ENCODE data around the gene POU1F1. TPM values are rescaled to one million over a fixed set of nuclear protein-coding genes. Genes with fewer than 3 reads are reported as not detected.

POU1F1 gene, protein sequence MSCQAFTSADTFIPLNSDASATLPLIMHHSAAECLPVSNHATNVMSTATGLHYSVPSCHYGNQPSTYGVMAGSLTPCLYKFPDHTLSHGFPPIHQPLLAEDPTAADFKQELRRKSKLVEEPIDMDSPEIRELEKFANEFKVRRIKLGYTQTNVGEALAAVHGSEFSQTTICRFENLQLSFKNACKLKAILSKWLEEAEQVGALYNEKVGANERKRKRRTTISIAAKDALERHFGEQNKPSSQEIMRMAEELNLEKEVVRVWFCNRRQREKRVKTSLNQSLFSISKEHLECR
- not detected for polyA plus RNA-seq (2013, experiment 1 of 2)
- not detected for polyA plus RNA-seq (2013, experiment 2 of 2)

DNA sequence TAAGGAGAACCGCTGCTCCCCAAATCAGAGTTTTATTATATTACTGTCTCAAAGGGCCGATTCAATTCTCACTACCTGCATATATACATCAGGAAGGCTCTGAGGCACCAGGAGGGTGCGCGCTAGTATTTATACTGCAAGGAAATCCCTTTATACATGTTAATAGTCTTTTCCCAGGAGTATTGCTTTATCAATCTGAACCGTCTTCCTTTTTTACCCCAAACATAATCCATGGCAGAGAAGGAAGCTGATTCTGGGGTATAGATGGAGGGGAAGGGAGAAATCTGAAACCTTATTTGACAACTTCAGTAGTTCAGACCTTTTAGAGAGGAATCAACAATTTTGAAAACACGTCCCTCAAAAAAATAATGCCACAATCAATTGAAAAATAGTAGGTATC, at the start of gene POU1F1:
Gene POU1F1 (minus strand): TSS at position 101 of the 400 bp plus-strand sequence. CDS start 122 bp downstream, outside the sequence.
- Histone ChIP-seq H3K79me1 (ENCODE audit: low read length) (no peaks in the 10 kb centered on the region), H3K23ac (ENCODE audit: low read length) (no peak within 1 kb of the TSS), H2BK5ac (ENCODE audit: low read length) (no peak within 1 kb of the TSS), H3K4me3 (ENCODE audit: low read length) (no peak within 1 kb of the TSS), H3K4ac (ENCODE audit: low read depth, low read length) (no peak within 1 kb of the TSS), H3K18ac (ENCODE audit: low read length) (no peak within 1 kb of the TSS), H3K36me3 (ENCODE audit: control insufficient read depth, insufficient read depth, low read length) (no peaks in the 10 kb centered on the region), H3K4me1 (ENCODE audit: control insufficient read depth, low read depth, low read length) (no peaks in the 10 kb centered on the region), H4K8ac (ENCODE audit: low read depth, low read length) (no peak within 1 kb of the TSS), H2BK120ac (ENCODE audit: low read depth, low read length) (no peak within 1 kb of the TSS), H3K56ac (ENCODE audit: low read length) (no peak within 1 kb of the TSS), H3K27ac (ENCODE audit: low read depth, low read length) (no peak within 1 kb of the TSS), H3K9ac (ENCODE audit: low read length) (no peak within 1 kb of the TSS), H4K5ac (ENCODE audit: low read length) (no peak within 1 kb of the TSS), H3K4me2 (ENCODE audit: low read length) (no peak within 1 kb of the TSS), H3K27me3 (ENCODE audit: insufficient read depth, low read length, poor library complexity) (no peaks in the 10 kb centered on the region), H2AK5ac (ENCODE audit: low read length) (no peak within 1 kb of the TSS), H3K79me2 (ENCODE audit: control insufficient read depth, insufficient read depth, low read length) (no peaks in the 10 kb centered on the region), H2BK15ac (replicated peaks; ENCODE audit: low read depth) (no peak within 1 kb of the TSS)
- WGBS (ENCODE audit: extremely low coverage, insufficient coverage, low lambda C conversion rate) = no CpG with 5 or more reads among the region's 6 CpGs
- no peak for DNase-seq

DNA sequence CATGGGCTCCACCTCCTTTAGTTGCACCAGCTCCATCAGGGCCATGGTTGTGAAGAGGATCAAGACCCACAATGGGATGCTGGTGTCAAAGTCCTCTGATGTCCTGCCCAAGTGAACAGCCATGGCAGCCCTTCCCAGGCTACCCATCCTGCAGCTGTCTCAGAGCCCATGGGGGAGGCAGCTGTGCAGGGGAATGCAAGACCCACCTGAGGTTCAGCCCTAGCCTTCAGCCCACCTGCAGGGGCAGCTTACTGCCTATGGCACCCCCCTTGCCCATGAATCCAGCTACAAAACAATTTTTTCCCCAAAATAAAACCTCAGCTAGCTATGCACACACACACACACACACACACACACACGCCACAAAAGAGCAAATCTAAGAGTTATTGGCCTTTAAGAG, 48.2 kb upstream of the POU1F1 start:
- H4K8ac ChIP-seq (ENCODE audit: low read depth, low read length) = no peak overlapping the region
- no peak for DNase-seq
- no peaks in the 10 kb centered on the region for H3K27me3 ChIP-seq (ENCODE audit: insufficient read depth, low read length, poor library complexity)
- H2BK5ac ChIP-seq (ENCODE audit: low read length) = no peak overlapping the region
- no peak overlapping the region for H2AK5ac ChIP-seq (ENCODE audit: low read length)
- H4K5ac ChIP-seq (ENCODE audit: low read length) = no peak overlapping the region
- H2BK120ac ChIP-seq (ENCODE audit: low read depth, low read length) = no peak overlapping the region
- H3K79me1 ChIP-seq (ENCODE audit: low read length) = no peaks in the 10 kb centered on the region
- H3K27ac ChIP-seq (ENCODE audit: low read depth, low read length) = no peak overlapping the region
- WGBS (ENCODE audit: extremely low coverage, insufficient coverage, low lambda C conversion rate) = no CpG with 5 or more reads among the region's 1 CpG
- H3K4me3 ChIP-seq (ENCODE audit: low read length) = no peak overlapping the region
- no peak overlapping the region for H3K9ac ChIP-seq (ENCODE audit: low read length)
- no peak overlapping the region for H2BK15ac ChIP-seq (replicated peaks; ENCODE audit: low read depth)
- no peak overlapping the region for H3K18ac ChIP-seq (ENCODE audit: low read length)
- no peak overlapping the region for H3K23ac ChIP-seq (ENCODE audit: low read length)
- H3K79me2 ChIP-seq (ENCODE audit: control insufficient read depth, insufficient read depth, low read length) = no peaks in the 10 kb centered on the region
- no peak overlapping the region for H3K56ac ChIP-seq (ENCODE audit: low read length)
- H3K4me1 ChIP-seq (ENCODE audit: control insufficient read depth, low read depth, low read length) = no peaks in the 10 kb centered on the region
- no peaks in the 10 kb centered on the region for H3K36me3 ChIP-seq (ENCODE audit: control insufficient read depth, insufficient read depth, low read length)
- no peak overlapping the region for H3K4me2 ChIP-seq (ENCODE audit: low read length)
- H3K4ac ChIP-seq (ENCODE audit: low read depth, low read length) = no peak overlapping the region

DNA sequence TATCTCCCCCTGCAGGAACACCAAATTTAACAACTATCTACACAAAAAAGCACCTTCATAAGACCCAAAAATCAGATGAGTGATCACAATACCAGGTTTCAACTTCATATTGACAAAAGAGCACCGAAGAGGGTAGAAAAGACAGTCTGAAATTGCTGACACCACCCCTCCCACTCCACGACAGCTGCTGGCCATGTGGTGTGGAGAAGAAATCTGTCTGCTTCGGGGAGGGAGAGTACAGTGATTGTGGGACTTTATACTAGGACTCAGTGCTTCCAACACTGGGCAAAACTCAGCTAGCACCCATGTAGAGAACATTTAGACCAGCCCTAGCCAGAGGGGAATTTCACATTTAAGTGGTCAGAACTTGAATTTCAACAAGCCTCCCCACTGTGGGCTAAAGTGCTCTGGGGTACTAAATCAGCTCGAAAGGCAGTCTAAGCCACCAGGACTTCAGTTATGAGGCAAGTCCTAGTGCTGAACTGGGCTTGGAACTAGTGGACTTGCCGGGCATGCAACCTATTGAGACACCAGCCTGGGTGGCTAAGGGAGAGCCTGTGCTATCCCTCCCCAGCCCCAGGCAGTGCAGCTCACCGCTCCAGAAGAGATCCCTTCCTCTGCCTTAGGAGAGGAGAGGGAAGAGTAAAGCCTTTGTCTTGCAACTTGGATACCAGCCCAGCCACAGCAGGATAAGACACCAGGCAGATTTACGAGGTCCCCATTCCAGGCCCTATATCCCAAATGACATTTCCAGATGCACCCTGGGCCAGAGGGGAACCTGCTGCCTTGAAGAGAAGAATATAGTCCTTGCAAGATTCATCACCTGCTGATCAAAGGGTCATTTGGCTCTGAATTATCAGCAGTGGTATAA, 44.6 kb upstream of the POU1F1 start:
- no CpG with 5 or more reads among the region's 7 CpGs for WGBS (ENCODE audit: extremely low coverage, insufficient coverage, low lambda C conversion rate)

DNA sequence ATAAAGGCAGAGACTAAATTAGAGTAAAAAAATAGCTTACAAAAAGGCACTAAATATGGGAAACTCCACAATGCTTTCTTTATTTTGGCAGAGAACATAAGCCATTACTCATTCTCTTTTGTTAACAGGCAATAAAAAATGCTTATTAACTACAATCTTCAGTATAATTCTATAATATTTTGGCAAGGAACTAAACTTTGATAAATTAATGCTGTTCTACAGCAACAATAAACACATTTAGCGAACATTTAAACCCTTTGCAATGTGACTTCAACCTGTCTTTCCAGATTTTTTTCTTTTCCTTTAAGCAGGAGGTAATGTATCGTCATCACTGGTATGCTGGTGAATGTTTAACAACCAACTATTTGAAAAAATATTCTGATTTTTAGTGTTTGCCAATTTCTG, 42.2 kb upstream of the POU1F1 start:
- Histone ChIP-seq H3K4me3 (ENCODE audit: low read length) (no peak overlapping the region), H3K79me2 (ENCODE audit: control insufficient read depth, insufficient read depth, low read length) (no peaks in the 10 kb centered on the region), H3K4me2 (ENCODE audit: low read length) (no peak overlapping the region), H2AK5ac (ENCODE audit: low read length) (no peak overlapping the region), H4K8ac (ENCODE audit: low read depth, low read length) (no peak overlapping the region), H4K5ac (ENCODE audit: low read length) (no peak overlapping the region), H3K79me1 (ENCODE audit: low read length) (no peaks in the 10 kb centered on the region), H3K4me1 (ENCODE audit: control insufficient read depth, low read depth, low read length) (no peaks in the 10 kb centered on the region), H2BK15ac (replicated peaks; ENCODE audit: low read depth) (no peak overlapping the region), H3K23ac (ENCODE audit: low read length) (no peak overlapping the region), H2BK5ac (ENCODE audit: low read length) (no peak overlapping the region), H2BK120ac (ENCODE audit: low read depth, low read length) (no peak overlapping the region), H3K18ac (ENCODE audit: low read length) (no peak overlapping the region), H3K9ac (ENCODE audit: low read length) (no peak overlapping the region), H3K56ac (ENCODE audit: low read length) (no peak overlapping the region), H3K4ac (ENCODE audit: low read depth, low read length) (no peak overlapping the region), H3K36me3 (ENCODE audit: control insufficient read depth, insufficient read depth, low read length) (no peaks in the 10 kb centered on the region), H3K27ac (ENCODE audit: low read depth, low read length) (no peak overlapping the region), H3K27me3 (ENCODE audit: insufficient read depth, low read length, poor library complexity) (no peaks in the 10 kb centered on the region)
- no CpG with 5 or more reads among the region's 2 CpGs for WGBS (ENCODE audit: extremely low coverage, insufficient coverage, low lambda C conversion rate)
- DNase-seq = no peak

More for the DNA sequence above, 44.6 kb upstream of the POU1F1 start:
- no peak overlapping the region for H3K9ac ChIP-seq (ENCODE audit: low read length)
- H3K79me2 ChIP-seq (ENCODE audit: control insufficient read depth, insufficient read depth, low read length) = no peaks in the 10 kb centered on the region
- no peak overlapping the region for H3K18ac ChIP-seq (ENCODE audit: low read length)
- H3K27me3 ChIP-seq (ENCODE audit: insufficient read depth, low read length, poor library complexity) = no peaks in the 10 kb centered on the region
- H2BK5ac ChIP-seq (ENCODE audit: low read length) = no peak overlapping the region
- H3K36me3 ChIP-seq (ENCODE audit: control insufficient read depth, insufficient read depth, low read length) = no peaks in the 10 kb centered on the region
- no peak overlapping the region for H3K4me3 ChIP-seq (ENCODE audit: low read length)
- DNase-seq = no peak
- H4K5ac ChIP-seq (ENCODE audit: low read length) = no peak overlapping the region
- no peak overlapping the region for H2BK120ac ChIP-seq (ENCODE audit: low read depth, low read length)
- H3K56ac ChIP-seq (ENCODE audit: low read length) = no peak overlapping the region
- H3K4me2 ChIP-seq (ENCODE audit: low read length) = no peak overlapping the region
- no peaks in the 10 kb centered on the region for H3K4me1 ChIP-seq (ENCODE audit: control insufficient read depth, low read depth, low read length)
- no peak overlapping the region for H4K8ac ChIP-seq (ENCODE audit: low read depth, low read length)
- no peak overlapping the region for H2AK5ac ChIP-seq (ENCODE audit: low read length)
- H3K27ac ChIP-seq (ENCODE audit: low read depth, low read length) = no peak overlapping the region
- no peak overlapping the region for H3K4ac ChIP-seq (ENCODE audit: low read depth, low read length)
- H3K79me1 ChIP-seq (ENCODE audit: low read length) = no peaks in the 10 kb centered on the region
- no peak overlapping the region for H3K23ac ChIP-seq (ENCODE audit: low read length)
- H2BK15ac ChIP-seq (replicated peaks; ENCODE audit: low read depth) = no peak overlapping the region

DNA sequence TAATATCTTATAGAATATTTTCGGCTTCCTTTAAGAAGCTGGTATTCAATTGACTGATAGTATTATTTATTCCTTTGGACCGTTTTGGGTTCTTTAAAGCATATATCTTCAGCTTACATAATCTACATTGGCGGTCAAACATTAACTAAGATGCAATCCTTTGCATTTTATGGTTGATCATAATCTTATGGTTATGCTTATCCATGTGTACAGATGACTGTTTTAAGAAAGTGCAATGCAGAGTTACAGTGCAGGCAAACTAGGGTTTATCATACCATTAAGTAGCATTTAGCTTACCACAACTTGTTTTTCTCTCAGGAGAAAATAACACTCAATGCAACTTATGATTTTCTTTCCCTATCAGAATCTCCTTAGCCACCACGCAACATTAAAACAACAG, 41.4 kb upstream of the POU1F1 start:
- no CpG with 5 or more reads among the region's 4 CpGs for WGBS (ENCODE audit: extremely low coverage, insufficient coverage, low lambda C conversion rate)
- Histone ChIP-seq H2BK15ac (replicated peaks; ENCODE audit: low read depth) (no peak overlapping the region), H3K27ac (ENCODE audit: low read depth, low read length) (no peak overlapping the region), H3K23ac (ENCODE audit: low read length) (no peak overlapping the region), H3K79me1 (ENCODE audit: low read length) (no peaks in the 10 kb centered on the region), H3K18ac (ENCODE audit: low read length) (no peak overlapping the region), H3K4me3 (ENCODE audit: low read length) (no peak overlapping the region), H4K5ac (ENCODE audit: low read length) (no peak overlapping the region), H2AK5ac (ENCODE audit: low read length) (no peak overlapping the region), H3K36me3 (ENCODE audit: control insufficient read depth, insufficient read depth, low read length) (no peaks in the 10 kb centered on the region), H3K56ac (ENCODE audit: low read length) (no peak overlapping the region), H2BK5ac (ENCODE audit: low read length) (no peak overlapping the region), H3K27me3 (ENCODE audit: insufficient read depth, low read length, poor library complexity) (no peaks in the 10 kb centered on the region), H4K8ac (ENCODE audit: low read depth, low read length) (no peak overlapping the region), H3K4ac (ENCODE audit: low read depth, low read length) (no peak overlapping the region), H3K4me2 (ENCODE audit: low read length) (no peak overlapping the region), H2BK120ac (ENCODE audit: low read depth, low read length) (no peak overlapping the region), H3K9ac (ENCODE audit: low read length) (no peak overlapping the region), H3K79me2 (ENCODE audit: control insufficient read depth, insufficient read depth, low read length) (no peaks in the 10 kb centered on the region), H3K4me1 (ENCODE audit: control insufficient read depth, low read depth, low read length) (no peaks in the 10 kb centered on the region)
- no peak for DNase-seq
